GM12878 (cell line): ENCODE measurements around the gene USP27X. TPM values are rescaled to one million over a fixed set of nuclear protein-coding genes. Genes with fewer than 3 reads are reported as not detected.
A peak's percentile ranks its signal among the peaks of the same experiment; 100 is the strongest.

Experiments
- ATF7 ChIP-seq: fragments of 450-650 bp; IDR thresholded peaks from 2 replicates; pipeline ENCODE4 v1.6.1; 2016; ENCODE audit warnings: low read depth, mild to moderate bottlenecking
- BACH1 ChIP-seq: fragments of 450-650 bp; IDR thresholded peaks from 2 replicates; pipeline ENCODE4 v1.6.1; 2017; ENCODE audit warnings: mild to moderate bottlenecking, borderline replicate concordance
- BHLHE40 ChIP-seq, 2 experiments: fragments of 450-650 bp in 1 of 2; IDR thresholded peaks; 2 replicates each; pipeline ENCODE4 v1.6.1; 2011 to 2017; ENCODE audit warnings: low read depth in 2 of 2, borderline replicate concordance in 1 of 2, improper control_type of control experiment in 1 of 2, low read length in 1 of 2, mild to moderate bottlenecking in 1 of 2
- DPF2 ChIP-seq: fragments of 450-650 bp; IDR thresholded peaks from 2 replicates; pipeline ENCODE4 v1.6.1; 2017; ENCODE audit warnings: mild to moderate bottlenecking
- IKZF1 ChIP-seq: fragments of 450-650 bp; conservative IDR thresholded peaks from 2 replicates; pipeline ENCODE4 v1.6.1; 2017; ENCODE audit warnings: antibody characterized with exemption, mild to moderate bottlenecking
- IKZF2 ChIP-seq, 2 experiments: fragments of 450-650 bp; IDR thresholded peaks; 2 replicates each; pipeline ENCODE4 v1.6.1; 2017; ENCODE audit warnings: mild to moderate bottlenecking in 2 of 2, moderate library complexity in 2 of 2
- RAD51 ChIP-seq: fragments of 450-650 bp; IDR thresholded peaks from 2 replicates; pipeline ENCODE4 v1.6.1; 2016; ENCODE audit warnings: moderate library complexity, mild to moderate bottlenecking, inconsistent platforms
- SMARCA5 ChIP-seq: fragments of 450-650 bp; IDR thresholded peaks from 2 replicates; pipeline ENCODE4 v1.6.1; 2017; ENCODE audit warnings: mild to moderate bottlenecking
- YY1 ChIP-seq: IDR thresholded peaks from 2 replicates; pipeline ENCODE4 v1.6.1; 2011; ENCODE audit warnings: low read depth, mild to moderate bottlenecking, low read length
- ZNF592 ChIP-seq: fragments of 450-650 bp; IDR thresholded peaks from 2 replicates; pipeline ENCODE4 v1.6.1; 2017; ENCODE audit warnings: mild to moderate bottlenecking, moderate library complexity
- polyA plus RNA-seq, 11 experiments: library from polyadenylated mRNA; depleted of rRNA in 4 of 11; unstranded in 6 of 11; stranded (reverse) in 5 of 11; fragments of >200 nt; fragmentation: Nextera tagmentation in 4 of 11; fragmentation: Illumina TruSeq in 1 of 11; extraction: Ambion mirVana in 4 of 11; extraction: Trizol in 1 of 11; gene quantifications; 1 replicate in 1 of 11; 2 replicates in 10 of 11; pipeline versions ENCODE4 v1.2.1 to v1.2.3, GENCODE V29; 2011 to 2016; ENCODE audit warnings: inconsistent platforms in 2 of 11, missing spikeins in 2 of 11, low read depth in 1 of 11
- total RNA-seq, 4 experiments: library from RNA; depleted of rRNA in 3 of 4; stranded (reverse); fragments of >200 nt in 3 of 4; fragmentation: Illumina TruSeq in 1 of 4; extraction: Trizol in 1 of 4; gene quantifications; 2 replicates each; pipeline versions ENCODE4 v1.2.1 to v1.2.3, GENCODE V29; 2013 to 2021

USP27X gene
- total and polyA plus RNA-seq, 10 of the 15 experiments (the other 5 are each of a cell fraction or from before 2014, with no cell fraction given): 0.09 to 2.0 (median 0.89) TPM; not detected in 1

- TF ChIP-seq ATF7 (0 out of 2 replicates have a peak, but pooled peaks have one; percentile 35), ZNF592 (no peak), IKZF2 (IDR thresholded peaks at IDR 0.05) (peak in 1 of 2 experiments; percentile 20; a peak in 1 of 4 replicates), BACH1 (no peak), SMARCA5 (0 out of 2 replicates have a peak, but pooled peaks have one; percentile 22), IKZF1 (peak; percentile 59; the same call in 1 of the 2 replicates), YY1 (no peak; the same call in 1 of the 2 replicates), DPF2 (peak; percentile 32; the same call in 1 of the 2 replicates), RAD51 (peak; percentile 60), BHLHE40 (IDR thresholded peaks at IDR 0.05; ENCODE audit: borderline replicate concordance in 1 of 2, low read depth in 2 of 2, low read length in 1 of 2) (peak in 1 of 2 experiments; percentile 50; a peak in 1 of 4 replicates)
Observed at GRCh38 chrX:49878834-49879655, at the start of gene USP27X (continued).
